Lower leg skin (tissue), 4 donors: ENCODE results near the gene RXRG. TPM values are rescaled to one million over a fixed set of nuclear protein-coding genes. Genes with fewer than 3 reads are reported as not detected.

Experiments used
- DNase-seq, 2 donors: peaks; one replicate each; pipeline ENCODE4 v3.0.0-alpha.2; 2019; ENCODE audit warnings: low spot score in 2 of 2
- H3K4me3 ChIP-seq: fragments of 200-600 bp; sonication (generic); 2 replicates; pipeline ENCODE4 v1.5.1; 2017; ENCODE audit warnings: mild to moderate bottlenecking, low read depth; ENCODE audit not compliant: poor library complexity, severe bottlenecking
- POLR2A ChIP-seq, 2 donors: fragments of 450-650 bp; IDR thresholded peaks; one replicate each; pipeline ENCODE4 v1.6.1; 2016 to 2017; ENCODE audit warnings: antibody characterized with exemption in 2 of 2, mild to moderate bottlenecking in 1 of 2, moderate library complexity in 1 of 2
- WGBS, 2 donors: methylation state at CpG; one replicate each; pipeline ENCODE4 v1.1.5; 2018; 5-methylcytosine and 5-hydroxymethylcytosine counted together
- intact Hi-C: fragments of 100-400 bp; cut with DNase I; formaldehyde crosslinking; loops from one replicate; pipeline ENCODE4 v1.15.0; 2023; ENCODE audit warnings: low total_unique reads
- total RNA-seq, 4 donors: library from RNA; depleted of rRNA; stranded (reverse); fragments of >200 nt; gene quantifications; one replicate each; pipeline ENCODE4 v1.1.0, GENCODE V29; 2016
- TF ChIP-seq, protein P1 (sequence below), 3 donors: fragments of 450-650 bp; IDR thresholded peaks; one replicate each; pipeline ENCODE4 v1.5.1; 2016; ENCODE audit warnings: antibody characterized with exemption in 3 of 3, mild to moderate bottlenecking in 3 of 3, moderate library complexity in 2 of 3

Gene RXRG
- total RNA-seq, 4 donors from 2014 or later, result 0.66 to 2.3 TPM; not detected in 2

DNA sequence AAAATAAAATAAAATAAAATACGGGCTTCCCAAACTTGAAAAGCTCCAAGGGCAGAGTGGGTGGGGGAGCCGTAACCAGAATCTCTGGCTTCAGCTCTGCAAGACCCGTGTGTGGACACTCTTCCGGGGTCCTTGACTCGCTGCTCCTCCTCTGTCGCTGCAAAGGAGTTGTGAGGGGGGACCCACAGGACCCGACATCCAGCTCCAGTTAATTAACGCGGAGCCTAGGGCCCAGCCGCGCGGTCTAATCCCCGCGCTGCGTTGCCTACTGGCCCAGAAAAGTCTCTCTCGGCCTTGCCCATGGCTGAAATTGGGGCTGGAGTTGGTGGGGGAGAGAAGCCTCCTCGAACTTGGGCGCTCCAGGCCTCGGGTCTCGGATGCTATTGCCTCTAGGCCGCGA is 90.2 kb downstream of the RXRG start:
- H3K4me3 ChIP-seq, result no peak overlapping the region
- intact Hi-C loops, result no loop called here
- 26 to 39% methylated on average over 22 of the region's 22 CpGs for WGBS, 2 donors
- TF ChIP-seq POLR2A (IDR thresholded peaks at IDR 0.05), result no peak
- TF ChIP-seq, protein P1, sequence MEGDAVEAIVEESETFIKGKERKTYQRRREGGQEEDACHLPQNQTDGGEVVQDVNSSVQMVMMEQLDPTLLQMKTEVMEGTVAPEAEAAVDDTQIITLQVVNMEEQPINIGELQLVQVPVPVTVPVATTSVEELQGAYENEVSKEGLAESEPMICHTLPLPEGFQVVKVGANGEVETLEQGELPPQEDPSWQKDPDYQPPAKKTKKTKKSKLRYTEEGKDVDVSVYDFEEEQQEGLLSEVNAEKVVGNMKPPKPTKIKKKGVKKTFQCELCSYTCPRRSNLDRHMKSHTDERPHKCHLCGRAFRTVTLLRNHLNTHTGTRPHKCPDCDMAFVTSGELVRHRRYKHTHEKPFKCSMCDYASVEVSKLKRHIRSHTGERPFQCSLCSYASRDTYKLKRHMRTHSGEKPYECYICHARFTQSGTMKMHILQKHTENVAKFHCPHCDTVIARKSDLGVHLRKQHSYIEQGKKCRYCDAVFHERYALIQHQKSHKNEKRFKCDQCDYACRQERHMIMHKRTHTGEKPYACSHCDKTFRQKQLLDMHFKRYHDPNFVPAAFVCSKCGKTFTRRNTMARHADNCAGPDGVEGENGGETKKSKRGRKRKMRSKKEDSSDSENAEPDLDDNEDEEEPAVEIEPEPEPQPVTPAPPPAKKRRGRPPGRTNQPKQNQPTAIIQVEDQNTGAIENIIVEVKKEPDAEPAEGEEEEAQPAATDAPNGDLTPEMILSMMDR (IDR thresholded peaks at IDR 0.05), result no peak
- no peak for DNase-seq

DNA sequence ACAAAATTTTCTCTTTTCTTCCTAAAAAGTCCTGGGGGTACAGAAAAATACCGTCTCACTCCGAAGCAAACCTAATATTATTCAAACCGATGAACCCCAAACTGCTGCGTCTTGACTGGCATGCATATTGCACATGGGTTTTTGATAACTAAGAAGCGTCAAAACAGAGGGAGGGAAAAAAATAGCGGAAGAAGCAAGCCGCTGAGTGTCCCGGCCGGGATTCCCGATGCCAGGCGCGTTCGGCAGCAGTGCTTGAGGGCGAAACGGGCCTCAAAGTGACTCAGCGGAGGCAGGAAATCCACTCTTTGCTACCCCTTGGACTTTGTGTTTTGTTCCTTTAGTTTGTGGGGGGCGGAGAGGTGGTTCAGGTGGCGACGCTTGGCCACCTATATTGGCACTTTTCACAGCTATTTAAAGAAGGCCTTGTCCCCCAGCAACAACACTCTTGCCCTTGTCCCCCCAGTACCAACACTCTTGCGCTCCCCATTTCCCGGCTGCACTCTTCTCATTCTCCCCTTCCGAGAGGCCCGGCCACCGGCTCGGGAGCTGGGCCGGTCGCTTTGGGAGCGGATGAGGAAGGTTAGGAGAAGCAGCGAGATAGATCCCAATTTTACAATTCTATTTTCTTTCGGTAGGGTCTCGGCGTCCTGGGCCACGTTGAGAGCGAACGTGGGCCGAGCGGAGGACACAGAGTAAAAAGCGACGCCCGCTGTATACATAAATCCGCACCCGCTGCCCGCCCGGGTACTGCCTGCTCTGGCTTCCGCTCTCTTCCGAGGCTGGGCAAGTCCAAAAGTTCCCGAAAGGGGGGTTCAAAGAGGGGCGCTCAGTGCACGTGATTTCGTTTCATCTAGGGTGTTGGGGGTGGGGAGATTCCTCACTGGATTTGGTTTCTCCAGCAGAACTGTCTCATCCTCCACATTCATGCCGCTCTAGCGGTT is 90.9 kb downstream of the RXRG start:
- intact Hi-C loops, result no loop called here
- TF ChIP-seq, protein P1 (IDR thresholded peaks at IDR 0.05), result no peak
- no peak for TF ChIP-seq POLR2A (IDR thresholded peaks at IDR 0.05)
- WGBS, 2 donors, result 29 to 32% methylated on average over 52 of the region's 52 CpGs

DNA sequence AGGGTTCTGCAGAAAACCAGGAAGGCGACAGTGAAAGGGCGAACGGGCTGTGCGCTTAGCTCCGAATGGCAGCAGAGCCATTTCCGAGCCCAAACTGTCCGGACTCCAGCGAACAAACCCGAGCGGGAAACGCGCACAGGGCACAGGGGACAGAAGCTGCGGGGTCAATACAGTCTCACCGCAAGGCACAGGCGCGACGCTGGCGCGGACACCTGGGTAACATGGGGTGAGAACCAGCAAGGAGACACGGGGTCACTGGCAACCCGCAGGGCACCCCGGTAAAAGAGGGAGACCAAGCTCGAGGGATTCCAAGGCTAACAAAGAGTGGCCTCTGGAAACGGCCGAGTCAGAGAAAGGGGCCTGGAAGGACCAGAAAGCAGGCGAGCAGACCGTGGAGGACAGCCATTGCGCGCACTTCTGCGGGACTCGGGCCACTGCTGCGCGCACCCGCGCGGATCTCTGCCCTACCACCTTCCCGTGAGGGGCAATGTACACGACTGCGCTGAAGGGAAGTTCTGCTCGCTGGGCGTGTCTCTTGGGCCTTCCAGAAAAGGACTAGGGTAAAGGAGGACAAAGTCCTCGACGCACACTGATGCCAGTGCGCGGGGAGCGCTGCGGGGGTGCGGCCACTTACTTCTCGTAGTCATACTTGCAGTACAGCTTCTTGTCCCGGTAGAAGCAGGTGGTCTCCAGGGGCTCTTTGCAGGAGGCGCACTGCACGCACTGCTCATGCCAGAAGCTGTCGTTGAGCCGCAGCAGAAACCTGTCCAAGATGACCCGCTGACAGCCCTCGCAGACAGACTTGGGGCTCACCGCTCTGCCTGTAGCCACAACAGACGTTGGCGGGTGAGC is 92.3 kb downstream of the RXRG start:
- WGBS, 2 donors, result 15 to 27% methylated on average over 53 to 54 of the region's 59 CpGs
- no peak for DNase-seq
- H3K4me3 ChIP-seq, result no peak overlapping the region
- intact Hi-C loops, result no loop called here
- TF ChIP-seq, protein P1 (IDR thresholded peaks at IDR 0.05), result no peak
- no peak for TF ChIP-seq POLR2A (IDR thresholded peaks at IDR 0.05)

More for the DNA sequence above, 90.9 kb downstream of the RXRG start:
- no peak for DNase-seq
- no peak overlapping the region for H3K4me3 ChIP-seq

DNA sequence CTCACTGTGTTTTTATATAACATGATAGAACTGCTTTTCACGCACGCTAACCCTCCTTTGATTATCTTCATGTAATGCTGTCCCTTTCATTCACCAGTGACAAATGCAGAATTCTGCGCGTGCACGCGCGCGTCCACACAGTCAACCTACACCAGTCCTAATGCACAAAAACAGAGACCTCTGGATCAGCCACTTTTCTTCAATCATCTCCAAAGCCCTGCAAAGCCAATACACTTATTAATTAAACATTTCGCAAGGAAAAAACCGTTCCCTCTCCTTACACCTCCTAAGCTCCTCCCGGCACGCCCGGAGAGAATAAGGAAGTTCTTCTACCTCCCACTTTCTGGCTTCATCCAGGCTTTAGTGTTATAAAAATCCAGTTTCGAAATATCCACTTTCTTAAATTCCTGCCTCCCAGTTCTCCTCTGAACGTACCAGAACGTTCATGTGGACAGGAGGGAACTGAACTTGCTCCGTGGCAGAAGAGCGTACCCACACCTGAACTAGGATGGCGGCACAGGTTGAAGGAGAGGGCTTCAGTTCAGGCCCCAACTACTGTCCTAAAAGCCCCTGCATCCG is 93.0 kb downstream of the RXRG start:
- no peak overlapping the region for H3K4me3 ChIP-seq
- DNase-seq, result no peak
- WGBS, 2 donors, result 35 to 41% methylated on average over 20 of the region's 20 CpGs
- no peak for TF ChIP-seq POLR2A (IDR thresholded peaks at IDR 0.05)
- TF ChIP-seq, protein P1 (IDR thresholded peaks at IDR 0.05), result no peak
- intact Hi-C loops, result no loop called here

Other genes with a start within 250 kb of the RXRG start
- under 1 TPM in 1 of 4 donors, not detected in 3; 0.29 TPM for gene LMX1A, start 88.4 kb downstream of the RXRG start, total RNA-seq
- not detected for gene LRRC52, start 98.9 kb upstream of the RXRG start, total RNA-seq
- gene MGST3, start 186.1 kb upstream of the RXRG start, total RNA-seq, result 100 to 1,000 TPM in 2 of 4 donors, 10 to 100 TPM in 2; 65.8 to 154 (median 97.6) TPM